ENCODE results near the gene COL26A1. TPM values are rescaled to one million over a fixed set of nuclear protein-coding genes. Genes with fewer than 3 reads are reported as not detected.

COL26A1 gene
- total and polyA plus RNA-seq, 2 of the 4 experiments (the other 2 are of a cell fraction), result not detected

DNA sequence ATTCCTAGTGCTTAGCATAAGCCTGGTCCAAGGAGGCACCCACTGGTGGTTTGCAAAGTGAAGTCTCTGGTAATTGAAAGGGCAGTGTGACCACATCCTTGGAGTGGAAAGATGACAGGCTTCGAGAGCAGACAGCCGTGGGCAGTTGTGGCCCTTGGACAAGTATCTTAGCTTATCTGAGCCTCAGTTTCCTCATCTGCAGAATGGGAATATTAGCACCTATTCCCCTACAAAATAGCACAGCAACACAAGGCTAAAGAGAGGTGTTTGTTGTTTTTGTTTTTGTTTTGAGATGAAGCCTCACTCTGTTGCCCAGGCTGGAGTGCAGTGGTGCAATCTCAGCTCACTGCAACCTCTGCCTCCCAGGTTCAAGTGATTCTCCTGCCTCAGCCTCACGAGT, 237.1 kb downstream of the COL26A1 start:
- intact Hi-C loops (cut with micrococcal nuclease), result loop anchor here (5.0 kb wide), 1 partner anchor 83 kb away; no protein-coding TSS in a partner anchor

More for the DNA sequence above, 237.1 kb downstream of the COL26A1 start:
- Histone ChIP-seq H2AFZ (replicated peaks; ENCODE audit: low read length, poor library complexity) (no peak overlapping the region), H3K4me2 (ENCODE audit: low read depth, low read length) (no peak overlapping the region), H2BK120ac (ENCODE audit: low read depth, low read length) (no peak overlapping the region), H3K14ac (replicated peaks; ENCODE audit: low read depth, low read length) (no peak overlapping the region), H4K5ac (ENCODE audit: low read depth, low read length) (no peak overlapping the region), H4K8ac (ENCODE audit: low read depth in 2 of 2, low read length in 2 of 2) (no peak overlapping the region), H2AK9ac (replicated peaks; ENCODE audit: low read depth, low read length, poor library complexity) (no peak overlapping the region), H2AK5ac (ENCODE audit: low read depth, low read length) (no peak overlapping the region), H3K4ac (ENCODE audit: low read depth, low read length) (no peak overlapping the region), H3K27me3 (ENCODE audit: control insufficient read depth, insufficient read depth, low read length) (peaks cover 20% of the 10 kb centered on the region), H3K56ac (ENCODE audit: extremely low read depth, insufficient read depth, low read length) (no peak overlapping the region), H2BK5ac (ENCODE audit: low read depth, low read length, poor library complexity, severe bottlenecking) (no peak overlapping the region), H2BK15ac (ENCODE audit: low read depth, low read length) (no peak overlapping the region), H2BK20ac (ENCODE audit: low read depth, low read length) (no peak overlapping the region), H3K9ac (ENCODE audit: low read depth, low read length) (no peak overlapping the region), H3K18ac (ENCODE audit: low read depth, low read length) (no peak overlapping the region), H3K4me3 (ENCODE audit: insufficient read depth, low read depth, low read length) (no peak overlapping the region), H3K79me1 (ENCODE audit: low read depth in 1 of 2, low read length in 2 of 2) (no peaks in the 10 kb centered on the region), H3K9me1 (ENCODE audit: insufficient read depth, low read length) (no peaks in the 10 kb centered on the region), H3K4me1 (ENCODE audit: control insufficient read depth, insufficient read depth, low read length) (no peaks in the 10 kb centered on the region), H4K20me1 (ENCODE audit: insufficient read depth, low read length) (no peaks in the 10 kb centered on the region), H3K9me3 (ENCODE audit: control insufficient read depth, insufficient read depth, low read length) (peaks cover 3% of the 10 kb centered on the region), H3K23ac (ENCODE audit: low read depth, low read length) (no peak overlapping the region; the same call in 1 of the 2 replicates), H3K36me3 (ENCODE audit: control insufficient read depth, insufficient read depth, low read length) (no peaks in the 10 kb centered on the region), H3K27ac (ENCODE audit: insufficient read depth, low read length) (no peak overlapping the region), H4K91ac (ENCODE audit: insufficient read depth, low read depth, low read length) (no peak overlapping the region)
- TF ChIP-seq MAZ (IDR thresholded peaks at IDR 0.05; ENCODE audit: borderline replicate concordance, low read depth, low read length) (no peak), BHLHE40 (IDR thresholded peaks at IDR 0.05; ENCODE audit: low read depth, low read length) (no peak), CHD1 (IDR thresholded peaks at IDR 0.05; ENCODE audit: low read depth, low read length) (no peak), RFX5 (IDR thresholded peaks at IDR 0.05; ENCODE audit: low read depth, low read length) (no peak), MAFK (IDR thresholded peaks at IDR 0.05; ENCODE audit: low read depth, low read length) (no peak), POLR2A (IDR thresholded peaks at IDR 0.05; ENCODE audit: low read depth, low read length) (no peak)
- TF ChIP-seq, protein P1, sequence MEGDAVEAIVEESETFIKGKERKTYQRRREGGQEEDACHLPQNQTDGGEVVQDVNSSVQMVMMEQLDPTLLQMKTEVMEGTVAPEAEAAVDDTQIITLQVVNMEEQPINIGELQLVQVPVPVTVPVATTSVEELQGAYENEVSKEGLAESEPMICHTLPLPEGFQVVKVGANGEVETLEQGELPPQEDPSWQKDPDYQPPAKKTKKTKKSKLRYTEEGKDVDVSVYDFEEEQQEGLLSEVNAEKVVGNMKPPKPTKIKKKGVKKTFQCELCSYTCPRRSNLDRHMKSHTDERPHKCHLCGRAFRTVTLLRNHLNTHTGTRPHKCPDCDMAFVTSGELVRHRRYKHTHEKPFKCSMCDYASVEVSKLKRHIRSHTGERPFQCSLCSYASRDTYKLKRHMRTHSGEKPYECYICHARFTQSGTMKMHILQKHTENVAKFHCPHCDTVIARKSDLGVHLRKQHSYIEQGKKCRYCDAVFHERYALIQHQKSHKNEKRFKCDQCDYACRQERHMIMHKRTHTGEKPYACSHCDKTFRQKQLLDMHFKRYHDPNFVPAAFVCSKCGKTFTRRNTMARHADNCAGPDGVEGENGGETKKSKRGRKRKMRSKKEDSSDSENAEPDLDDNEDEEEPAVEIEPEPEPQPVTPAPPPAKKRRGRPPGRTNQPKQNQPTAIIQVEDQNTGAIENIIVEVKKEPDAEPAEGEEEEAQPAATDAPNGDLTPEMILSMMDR (conservative IDR thresholded peaks at IDR 0.05; ENCODE audit: low read depth, low read length), result no peak
- TF ChIP-seq, protein P2, sequence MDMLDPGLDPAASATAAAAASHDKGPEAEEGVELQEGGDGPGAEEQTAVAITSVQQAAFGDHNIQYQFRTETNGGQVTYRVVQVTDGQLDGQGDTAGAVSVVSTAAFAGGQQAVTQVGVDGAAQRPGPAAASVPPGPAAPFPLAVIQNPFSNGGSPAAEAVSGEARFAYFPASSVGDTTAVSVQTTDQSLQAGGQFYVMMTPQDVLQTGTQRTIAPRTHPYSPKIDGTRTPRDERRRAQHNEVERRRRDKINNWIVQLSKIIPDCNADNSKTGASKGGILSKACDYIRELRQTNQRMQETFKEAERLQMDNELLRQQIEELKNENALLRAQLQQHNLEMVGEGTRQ (IDR thresholded peaks at IDR 0.05; ENCODE audit: low read depth, low read length), result no peak
- no TSS peak for BruUV-seq (replicated peaks)
- DNase-seq (no peak), ATAC-seq (ENCODE audit: low read depth) (no peak)
- CTCF ChIA-PET, result interaction anchor here (1.2 kb wide), 1 partner anchor 11 kb away, joined by 3 read pairs; no protein-coding TSS in a partner anchor
- dilution Hi-C loops (cut with HindIII; ENCODE audit: low sequenced_read_pairs, unreplicated experiment) (no loop called here), in situ Hi-C loops (cut with MboI; ENCODE audit: low sequenced_read_pairs) (loop anchor here (10.0 kb wide), 1 partner anchor 635 kb away; no protein-coding TSS in a partner anchor)
- no CpG with 5 or more reads among the region's 3 CpGs for WGBS, 2 experiments (ENCODE audit: extremely low coverage in 2 of 2, insufficient read length in 1 of 2)
- POLR2A ChIA-PET (ENCODE audit: unreplicated experiment), result no interaction called here
